HCT116 (cell line): ENCODE data around the gene COPA. TPM values are rescaled to one million over a fixed set of nuclear protein-coding genes. Genes with fewer than 3 reads are reported as not detected.

Experiments
- ATAC-seq: fragments of 200-7000 bp; cut with Tn5 transposase; 2 replicates; pipeline ENCODE4 v1.9.1; 2020; ENCODE audit warnings: mild to moderate bottlenecking, moderate library complexity
- BruUV-seq: library from RNA; stranded (reverse); fragments of 400-500 nt; replicated peaks from 2 replicates; lab custom pipeline; 2021; lab: Mats Ljungman, UMichigan
- CTCF ChIA-PET: fragments of 300-600 bp; sonication (Branson Sonifier 250); formaldehyde crosslinking; loops from one replicate; lab custom pipeline; 2021; ENCODE audit warnings: antibody characterized with exemption; lab: Charles Lee
- POLR2A ChIA-PET: fragments of 300-600, 350-600 bp; sonication (Branson Sonifier 250); formaldehyde crosslinking; loops from one replicate; lab custom pipeline; 2021; ENCODE audit warnings: antibody characterized with exemption; lab: Charles Lee
- RAD21 ChIA-PET, 2 experiments: fragments of 300-600 bp; sonication (Branson Sonifier 250); formaldehyde crosslinking; loops; one replicate each; lab custom pipeline; 2023; ENCODE audit warnings: low total read pairs in 2 of 2; ENCODE audit not compliant: uncharacterized antibody in 2 of 2, unreplicated experiment in 2 of 2, low non-redundant PET in 1 of 2; lab: Charles Lee
- DNase-seq: peaks from one replicate; pipeline ENCODE4 v3.0.0-alpha.2; 2010; ENCODE audit warnings: low read depth, low spot score
- H2AFZ ChIP-seq: fragments of 200-600 bp; shearing (Covaris generic), sonication (generic); 2 replicates; pipeline ENCODE4 v1.6.1; 2017; ENCODE audit warnings: low read depth, mixed run types, mixed read lengths, antibody characterized with exemption, low read length; ENCODE audit not compliant: poor library complexity, severe bottlenecking
- H3K27ac ChIP-seq: 2 replicates; pipeline ENCODE4 v1.5.1; 2012; ENCODE audit warnings: low read depth, low read length
- H3K27me3 ChIP-seq: fragments of 200-600 bp; sonication (generic); 2 replicates; pipeline ENCODE4 v1.6.1; 2016; ENCODE audit warnings: mixed run types, low read length, mixed read lengths; ENCODE audit not compliant: insufficient read depth
- H3K36me3 ChIP-seq, 2 experiments: fragments of 200-500 bp in 1 of 2; fragments of 200-600 bp in 1 of 2; sonication (Bioruptor generic) in 1 of 2; sonication (generic) in 1 of 2; 2 replicates each; pipeline versions ENCODE4 v1.5.1 to v1.6.1; 2014 to 2016; ENCODE audit warnings: low read length in 2 of 2, inconsistent platforms in 1 of 2, mixed read lengths in 1 of 2, mixed run types in 1 of 2; ENCODE audit not compliant: insufficient read depth in 2 of 2, control insufficient read depth in 1 of 2
- H3K4me1 ChIP-seq, 2 experiments: fragments of 200-600 bp in 1 of 2; sonication (generic) in 1 of 2; 2 replicates each; pipeline versions ENCODE4 v1.5.1 to v1.6.1; 2012 to 2017; ENCODE audit warnings: low read length in 2 of 2, inconsistent platforms in 1 of 2, mild to moderate bottlenecking in 1 of 2, mixed read lengths in 1 of 2, mixed run types in 1 of 2, moderate library complexity in 1 of 2; ENCODE audit not compliant: insufficient read depth in 2 of 2, control insufficient read depth in 1 of 2
- H3K4me2 ChIP-seq: fragments of 200-600 bp; sonication (generic); 2 replicates; pipeline ENCODE4 v1.6.1; 2017; ENCODE audit warnings: mixed run types, low read length, mixed read lengths
- H3K4me3 ChIP-seq, 2 experiments: fragments of 200-600 bp in 1 of 2; sonication (generic) in 1 of 2; replicated peaks in 1 of 2; 2 replicates each; pipeline ENCODE4 v1.5.1; 2011 to 2016; ENCODE audit warnings: low read length in 2 of 2, control low read depth in 1 of 2, low read depth in 1 of 2, mild to moderate bottlenecking in 1 of 2, mixed read lengths in 1 of 2, mixed run types in 1 of 2
- H3K79me2 ChIP-seq: fragments of 200-600 bp; sonication (generic); 2 replicates; pipeline ENCODE4 v1.6.1; 2017; ENCODE audit warnings: mild to moderate bottlenecking, mixed run types, low read length, moderate library complexity, mixed read lengths; ENCODE audit not compliant: insufficient read depth
- H3K9ac ChIP-seq: fragments of 200-600 bp; sonication (generic); 2 replicates; pipeline ENCODE4 v1.6.1; 2016; ENCODE audit warnings: low read length, mixed read lengths
- H3K9me2 ChIP-seq: fragments of 200-600 bp; sonication (generic), shearing (Covaris generic); 2 replicates; pipeline ENCODE4 v1.6.1; 2017; ENCODE audit warnings: mixed run types, mild to moderate bottlenecking, moderate library complexity; ENCODE audit not compliant: insufficient read depth
- H3K9me3 ChIP-seq, 2 experiments: fragments of 200-500 bp in 1 of 2; fragments of 200-600 bp in 1 of 2; sonication (Bioruptor generic) in 1 of 2; sonication (generic) in 1 of 2; 2 replicates each; pipeline ENCODE4 v1.6.1; 2014 to 2017; ENCODE audit warnings: low read length in 2 of 2, mixed read lengths in 2 of 2, inconsistent platforms in 1 of 2, low read depth in 1 of 2, mild to moderate bottlenecking in 1 of 2, mixed run types in 1 of 2, moderate library complexity in 1 of 2; ENCODE audit not compliant: control insufficient read depth in 1 of 2, insufficient read depth in 1 of 2
- H4K20me1 ChIP-seq: fragments of 200-600 bp; sonication (generic), shearing (Covaris generic); 2 replicates; pipeline ENCODE4 v1.6.1; 2017; ENCODE audit warnings: mixed run types, mild to moderate bottlenecking, moderate library complexity; ENCODE audit not compliant: insufficient read depth
- CEBPB ChIP-seq: IDR thresholded peaks from 2 replicates; pipeline ENCODE4 v1.6.1; 2012; ENCODE audit warnings: low read depth
- EGR1 ChIP-seq: IDR thresholded peaks from 2 replicates; pipeline ENCODE4 v1.6.1; 2012; ENCODE audit warnings: low read depth
- ELF1 ChIP-seq: IDR thresholded peaks from 2 replicates; pipeline ENCODE4 v1.6.1; 2012; ENCODE audit warnings: low read depth, borderline replicate concordance
- EZH2 ChIP-seq: fragments of 200-600 bp; sonication (generic); IDR thresholded peaks from 2 replicates; pipeline ENCODE4 v1.6.1; 2017; ENCODE audit warnings: antibody characterized with exemption, mixed run types
- EZH2phosphoT487 ChIP-seq: fragments of 200-600 bp; IDR thresholded peaks from 2 replicates; pipeline ENCODE4 v1.6.1; 2018; ENCODE audit warnings: antibody characterized with exemption, borderline replicate concordance
- FOSL1 ChIP-seq: IDR thresholded peaks from 2 replicates; pipeline ENCODE4 v1.6.1; 2012; ENCODE audit warnings: low read depth
- JUND ChIP-seq: IDR thresholded peaks from 2 replicates; pipeline ENCODE4 v1.6.1; 2012
- POLR2A ChIP-seq: IDR thresholded peaks from 2 replicates; pipeline ENCODE4 v1.7.0; 2011; ENCODE audit warnings: borderline replicate concordance; ENCODE audit not compliant: insufficient read depth, insufficient read length; ENCODE audit errors: extremely low read depth
- POLR2AphosphoS5 ChIP-seq: IDR thresholded peaks from 2 replicates; pipeline ENCODE4 v1.6.1; 2011; ENCODE audit warnings: mild to moderate bottlenecking, low read depth, low read length, moderate library complexity
- SIN3A ChIP-seq: IDR thresholded peaks from 2 replicates; pipeline ENCODE4 v1.6.1; 2012; ENCODE audit warnings: low read depth
- SP1 ChIP-seq: IDR thresholded peaks from 2 replicates; pipeline ENCODE4 v1.6.1; 2012; ENCODE audit warnings: low read depth
- SRF ChIP-seq: IDR thresholded peaks from 2 replicates; pipeline ENCODE4 v1.6.1; 2012; ENCODE audit warnings: low read depth
- YY1 ChIP-seq: IDR thresholded peaks from 2 replicates; pipeline ENCODE4 v1.6.1; 2011; ENCODE audit warnings: low read length, low read depth, moderate library complexity, mild to moderate bottlenecking; ENCODE audit not compliant: insufficient replicate concordance; ENCODE audit errors: extremely low read depth
- ZFX ChIP-seq: fragments of 450-650 bp; IDR thresholded peaks from 2 replicates; pipeline ENCODE4 v1.6.1; 2017
- ZNF274 ChIP-seq: fragments of 200-500 bp; sonication (Bioruptor generic); IDR thresholded peaks from 2 replicates; pipeline ENCODE4 v1.6.1; 2014; ENCODE audit warnings: mild to moderate bottlenecking, low read depth, low read length, inconsistent platforms
- intact Hi-C: fragments of 100-400 bp; cut with micrococcal nuclease; formaldehyde crosslinking; loops from 2 replicates; pipeline ENCODE4 v1.10.0; 2022
- total RNA-seq: library from RNA; stranded (reverse); gene quantifications from one replicate; pipeline ENCODE4 v1.2.1, GENCODE V29; 2021; ENCODE audit not compliant: unreplicated experiment
- TF ChIP-seq, protein P1 (sequence below): IDR thresholded peaks from 2 replicates; pipeline ENCODE4 v1.6.1; 2012
- TF ChIP-seq, protein P2 (sequence below): IDR thresholded peaks from 2 replicates; pipeline ENCODE4 v1.6.1; 2012
- TF ChIP-seq, protein P3 (sequence below): IDR thresholded peaks from 2 replicates; pipeline ENCODE4 v1.6.1; 2011; ENCODE audit warnings: mild to moderate bottlenecking, low read length, moderate library complexity; ENCODE audit not compliant: insufficient replicate concordance; ENCODE audit errors: extremely low read depth
- TF ChIP-seq, protein P4 (sequence below): IDR thresholded peaks from 2 replicates; pipeline ENCODE4 v1.6.1; 2012; ENCODE audit warnings: low read depth
- TF ChIP-seq, protein P5 (sequence below), 3 experiments: fragments of 200-600 bp in 1 of 3; sonication (generic) in 1 of 3; IDR thresholded peaks in 2 of 3; conservative IDR thresholded peaks in 1 of 3; 2 replicates each; pipeline ENCODE4 v1.5.1; 2012 to 2017; ENCODE audit warnings: low read depth in 2 of 3, low read length in 2 of 3, antibody characterized with exemption in 1 of 3, borderline replicate concordance in 1 of 3, control low read depth in 1 of 3, mild to moderate bottlenecking in 1 of 3, mixed read lengths in 1 of 3, mixed run types in 1 of 3, moderate library complexity in 1 of 3; ENCODE audit not compliant: insufficient read depth in 1 of 3

The COPA gene
- total RNA-seq, 1 experiment from 2014 or later: 132 TPM

DNA sequence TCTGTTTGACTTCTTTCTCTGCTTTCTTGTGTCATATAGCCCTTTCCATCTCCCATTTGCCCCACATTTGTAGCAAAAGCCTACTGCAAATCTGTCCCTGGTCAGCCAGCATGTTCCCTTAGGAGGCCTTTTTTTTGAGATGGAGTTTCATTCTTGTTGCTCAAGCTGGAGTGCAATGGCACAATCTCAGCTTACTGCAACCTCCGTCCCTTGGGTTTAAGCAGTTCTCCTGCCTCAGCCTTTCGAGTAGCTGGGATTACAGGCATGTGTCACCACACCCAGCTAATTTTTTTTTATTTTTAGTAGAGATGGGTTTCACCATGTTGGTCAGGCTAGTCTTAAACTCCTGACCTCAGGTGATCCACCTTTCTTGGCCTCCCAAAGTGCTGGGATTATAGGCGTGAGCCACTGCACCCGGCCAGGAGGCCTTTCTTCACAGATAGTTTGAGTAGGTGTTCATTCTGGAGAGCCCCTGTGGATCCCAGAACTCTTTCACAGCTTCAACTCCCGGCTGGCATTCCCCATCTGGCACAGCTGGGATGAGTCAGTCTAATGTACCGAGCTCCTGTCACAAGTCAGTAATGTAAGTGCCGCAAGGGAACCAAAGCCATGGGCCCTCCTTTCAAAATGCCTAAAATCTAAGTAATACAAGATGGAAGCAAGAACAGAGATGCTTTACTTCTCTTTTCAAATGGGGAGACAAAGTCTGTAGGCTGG lies 14.4 kb upstream of the COPA start:
- POLR2A ChIA-PET: no interaction called here

More for the DNA sequence above, 14.4 kb upstream of the COPA start:
- no peak overlapping the region for H3K9ac ChIP-seq
- no peaks in the 10 kb centered on the region for H3K9me2 ChIP-seq
- no peaks in the 10 kb centered on the region for H3K27me3 ChIP-seq
- no peak overlapping the region for H3K4me2 ChIP-seq
- H3K4me1 ChIP-seq: no peaks in the 10 kb centered on the region
- ATAC-seq (no peak), DNase-seq (no peak)
- TF ChIP-seq, protein P1, sequence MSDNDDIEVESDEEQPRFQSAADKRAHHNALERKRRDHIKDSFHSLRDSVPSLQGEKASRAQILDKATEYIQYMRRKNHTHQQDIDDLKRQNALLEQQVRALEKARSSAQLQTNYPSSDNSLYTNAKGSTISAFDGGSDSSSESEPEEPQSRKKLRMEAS: no peak
- TF ChIP-seq ZNF274 (no peak), CEBPB (no peak), FOSL1 (no peak), POLR2AphosphoS5 (no peak), ELF1 (no peak), SIN3A (no peak), SRF (no peak), ZFX (no peak), JUND (no peak), YY1 (no peak), EZH2phosphoT487 (no peak), SP1 (no peak), EZH2 (no peak), EGR1 (no peak), POLR2A (no peak)
- TF ChIP-seq, protein P2, sequence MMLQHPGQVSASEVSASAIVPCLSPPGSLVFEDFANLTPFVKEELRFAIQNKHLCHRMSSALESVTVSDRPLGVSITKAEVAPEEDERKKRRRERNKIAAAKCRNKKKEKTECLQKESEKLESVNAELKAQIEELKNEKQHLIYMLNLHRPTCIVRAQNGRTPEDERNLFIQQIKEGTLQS: no peak
- TF ChIP-seq, protein P3, sequence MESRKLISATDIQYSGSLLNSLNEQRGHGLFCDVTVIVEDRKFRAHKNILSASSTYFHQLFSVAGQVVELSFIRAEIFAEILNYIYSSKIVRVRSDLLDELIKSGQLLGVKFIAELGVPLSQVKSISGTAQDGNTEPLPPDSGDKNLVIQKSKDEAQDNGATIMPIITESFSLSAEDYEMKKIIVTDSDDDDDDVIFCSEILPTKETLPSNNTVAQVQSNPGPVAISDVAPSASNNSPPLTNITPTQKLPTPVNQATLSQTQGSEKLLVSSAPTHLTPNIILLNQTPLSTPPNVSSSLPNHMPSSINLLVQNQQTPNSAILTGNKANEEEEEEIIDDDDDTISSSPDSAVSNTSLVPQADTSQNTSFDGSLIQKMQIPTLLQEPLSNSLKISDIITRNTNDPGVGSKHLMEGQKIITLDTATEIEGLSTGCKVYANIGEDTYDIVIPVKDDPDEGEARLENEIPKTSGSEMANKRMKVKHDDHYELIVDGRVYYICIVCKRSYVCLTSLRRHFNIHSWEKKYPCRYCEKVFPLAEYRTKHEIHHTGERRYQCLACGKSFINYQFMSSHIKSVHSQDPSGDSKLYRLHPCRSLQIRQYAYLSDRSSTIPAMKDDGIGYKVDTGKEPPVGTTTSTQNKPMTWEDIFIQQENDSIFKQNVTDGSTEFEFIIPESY: no peak
- TF ChIP-seq, protein P4, sequence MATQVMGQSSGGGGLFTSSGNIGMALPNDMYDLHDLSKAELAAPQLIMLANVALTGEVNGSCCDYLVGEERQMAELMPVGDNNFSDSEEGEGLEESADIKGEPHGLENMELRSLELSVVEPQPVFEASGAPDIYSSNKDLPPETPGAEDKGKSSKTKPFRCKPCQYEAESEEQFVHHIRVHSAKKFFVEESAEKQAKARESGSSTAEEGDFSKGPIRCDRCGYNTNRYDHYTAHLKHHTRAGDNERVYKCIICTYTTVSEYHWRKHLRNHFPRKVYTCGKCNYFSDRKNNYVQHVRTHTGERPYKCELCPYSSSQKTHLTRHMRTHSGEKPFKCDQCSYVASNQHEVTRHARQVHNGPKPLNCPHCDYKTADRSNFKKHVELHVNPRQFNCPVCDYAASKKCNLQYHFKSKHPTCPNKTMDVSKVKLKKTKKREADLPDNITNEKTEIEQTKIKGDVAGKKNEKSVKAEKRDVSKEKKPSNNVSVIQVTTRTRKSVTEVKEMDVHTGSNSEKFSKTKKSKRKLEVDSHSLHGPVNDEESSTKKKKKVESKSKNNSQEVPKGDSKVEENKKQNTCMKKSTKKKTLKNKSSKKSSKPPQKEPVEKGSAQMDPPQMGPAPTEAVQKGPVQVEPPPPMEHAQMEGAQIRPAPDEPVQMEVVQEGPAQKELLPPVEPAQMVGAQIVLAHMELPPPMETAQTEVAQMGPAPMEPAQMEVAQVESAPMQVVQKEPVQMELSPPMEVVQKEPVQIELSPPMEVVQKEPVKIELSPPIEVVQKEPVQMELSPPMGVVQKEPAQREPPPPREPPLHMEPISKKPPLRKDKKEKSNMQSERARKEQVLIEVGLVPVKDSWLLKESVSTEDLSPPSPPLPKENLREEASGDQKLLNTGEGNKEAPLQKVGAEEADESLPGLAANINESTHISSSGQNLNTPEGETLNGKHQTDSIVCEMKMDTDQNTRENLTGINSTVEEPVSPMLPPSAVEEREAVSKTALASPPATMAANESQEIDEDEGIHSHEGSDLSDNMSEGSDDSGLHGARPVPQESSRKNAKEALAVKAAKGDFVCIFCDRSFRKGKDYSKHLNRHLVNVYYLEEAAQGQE: no peak
- TF ChIP-seq, protein P5, sequence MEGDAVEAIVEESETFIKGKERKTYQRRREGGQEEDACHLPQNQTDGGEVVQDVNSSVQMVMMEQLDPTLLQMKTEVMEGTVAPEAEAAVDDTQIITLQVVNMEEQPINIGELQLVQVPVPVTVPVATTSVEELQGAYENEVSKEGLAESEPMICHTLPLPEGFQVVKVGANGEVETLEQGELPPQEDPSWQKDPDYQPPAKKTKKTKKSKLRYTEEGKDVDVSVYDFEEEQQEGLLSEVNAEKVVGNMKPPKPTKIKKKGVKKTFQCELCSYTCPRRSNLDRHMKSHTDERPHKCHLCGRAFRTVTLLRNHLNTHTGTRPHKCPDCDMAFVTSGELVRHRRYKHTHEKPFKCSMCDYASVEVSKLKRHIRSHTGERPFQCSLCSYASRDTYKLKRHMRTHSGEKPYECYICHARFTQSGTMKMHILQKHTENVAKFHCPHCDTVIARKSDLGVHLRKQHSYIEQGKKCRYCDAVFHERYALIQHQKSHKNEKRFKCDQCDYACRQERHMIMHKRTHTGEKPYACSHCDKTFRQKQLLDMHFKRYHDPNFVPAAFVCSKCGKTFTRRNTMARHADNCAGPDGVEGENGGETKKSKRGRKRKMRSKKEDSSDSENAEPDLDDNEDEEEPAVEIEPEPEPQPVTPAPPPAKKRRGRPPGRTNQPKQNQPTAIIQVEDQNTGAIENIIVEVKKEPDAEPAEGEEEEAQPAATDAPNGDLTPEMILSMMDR (IDR thresholded peaks at IDR 0.05 in 2 of 3, conservative IDR thresholded peaks at IDR 0.05 in 1 of 3; ENCODE audit: borderline replicate concordance in 1 of 3, insufficient read depth in 1 of 3, low read depth in 2 of 3, low read length in 2 of 3): no peak
- H3K4me3 ChIP-seq: no peak overlapping the region
- peaks cover 30 to 39% of the 10 kb centered on the region in 2 experiments; a peak in 3 of 4 replicates for H3K36me3 ChIP-seq
- no peak overlapping the region for H3K27ac ChIP-seq
- CTCF ChIA-PET: no interaction called here
- no peaks in the 10 kb centered on the region for H4K20me1 ChIP-seq
- intact Hi-C loops: no loop called here
- BruUV-seq: no TSS peak
- H3K9me3 ChIP-seq: no peaks in the 10 kb centered on the region
- RAD21 ChIA-PET: no interaction called here
- no peaks in the 10 kb centered on the region for H3K79me2 ChIP-seq
- no peak overlapping the region for H2AFZ ChIP-seq
